Glomerular endothelial cell (primary cell): ENCODE results near the gene TBL1X. TPM values are rescaled to one million over a fixed set of nuclear protein-coding genes. Genes with fewer than 3 reads are reported as not detected.
"Not testable (repeated sequence)": the region's sequence is repeated elsewhere in the genome, so short reads cannot be mapped to it uniquely, and the experiment has no call there.

Experiments
- DNase-seq: peaks from one replicate; pipeline ENCODE4 v3.0.0-alpha.2; 2011; ENCODE audit warnings: low read depth, low spot score; ENCODE audit errors: extremely low read depth
- total RNA-seq: library from RNA; depleted of rRNA; stranded (reverse); fragments of >200 nt; gene quantifications from 2 replicates; pipeline ENCODE4 v1.2.3, GENCODE V29; 2015

TBL1X gene
- total RNA-seq, 1 donor from 2014 or later = 15.1 TPM

- no peak for DNase-seq
Observed at GRCh38 chrX:9458516-9459078, 6.3 kb upstream of the TBL1X start.

- DNase-seq = no peak
Observed at GRCh38 chrX:9459186-9459748, 5.6 kb upstream of the TBL1X start.

GRCh38 chrX:9461087-9461486, 3.8 kb upstream of the TBL1X start:
- DNase-seq = no peak

GRCh38 chrX:9462456-9462855, 2.4 kb upstream of the TBL1X start:
- DNase-seq = no peak

GRCh38 chrX:9465380-9466123, 694 bp downstream of the TBL1X start:
- no peak for DNase-seq

- DNase-seq = no peak
Observed at GRCh38 chrX:9466124-9466495, 1.3 kb downstream of the TBL1X start.

GRCh38 chrX:9466736-9467135, 1.9 kb downstream of the TBL1X start:
- no peak for DNase-seq

- no peak for DNase-seq
Observed at GRCh38 chrX:9467146-9467545, 2.3 kb downstream of the TBL1X start.

GRCh38 chrX:9467751-9468150, 2.9 kb downstream of the TBL1X start:
- no peak for DNase-seq

- no peak for DNase-seq
Observed at GRCh38 chrX:9471571-9471985, 6.7 kb downstream of the TBL1X start.

GRCh38 chrX:9473708-9474107, 8.8 kb downstream of the TBL1X start:
- no peak for DNase-seq

- not testable (repeated sequence) for DNase-seq
Observed at GRCh38 chrX:9475417-9475816, 10.6 kb downstream of the TBL1X start.

- DNase-seq = no peak
Observed at GRCh38 chrX:9475984-9476383, 11.1 kb downstream of the TBL1X start.

GRCh38 chrX:9476810-9477575, 12.1 kb downstream of the TBL1X start:
- no peak for DNase-seq

GRCh38 chrX:9482408-9482807, 17.6 kb downstream of the TBL1X start:
- no peak for DNase-seq

GRCh38 chrX:9482837-9483236, 18.0 kb downstream of the TBL1X start:
- no peak for DNase-seq

GRCh38 chrX:9483376-9483775, 18.5 kb downstream of the TBL1X start:
- DNase-seq = no peak

GRCh38 chrX:9486786-9487387, 22.0 kb downstream of the TBL1X start:
- DNase-seq = no peak

- no peak for DNase-seq
Observed at GRCh38 chrX:9488586-9488985, 23.7 kb downstream of the TBL1X start.

- no peak for DNase-seq
Observed at GRCh38 chrX:9489234-9489633, 24.4 kb downstream of the TBL1X start.

GRCh38 chrX:9492901-9493300, 28.0 kb downstream of the TBL1X start:
- no peak for DNase-seq
